GM21825 (cell line): Measurements from ENCODE around the gene PLXNB2.
A peak's percentile ranks its signal among the peaks of the same experiment; 100 is the strongest.
"Not testable (repeated sequence)": the region's sequence is repeated elsewhere in the genome, so short reads cannot be mapped to it uniquely, and the experiment has no call there.

Experiments
- ATAC-seq: cut with Tn5 transposase; IDR thresholded peaks from one replicate; pipeline ENCODE4 v1.9.1; 2021; ENCODE audit warnings: mild to moderate bottlenecking, moderate library complexity; ENCODE audit not compliant: unreplicated experiment

The PLXNB2 gene

DNA sequence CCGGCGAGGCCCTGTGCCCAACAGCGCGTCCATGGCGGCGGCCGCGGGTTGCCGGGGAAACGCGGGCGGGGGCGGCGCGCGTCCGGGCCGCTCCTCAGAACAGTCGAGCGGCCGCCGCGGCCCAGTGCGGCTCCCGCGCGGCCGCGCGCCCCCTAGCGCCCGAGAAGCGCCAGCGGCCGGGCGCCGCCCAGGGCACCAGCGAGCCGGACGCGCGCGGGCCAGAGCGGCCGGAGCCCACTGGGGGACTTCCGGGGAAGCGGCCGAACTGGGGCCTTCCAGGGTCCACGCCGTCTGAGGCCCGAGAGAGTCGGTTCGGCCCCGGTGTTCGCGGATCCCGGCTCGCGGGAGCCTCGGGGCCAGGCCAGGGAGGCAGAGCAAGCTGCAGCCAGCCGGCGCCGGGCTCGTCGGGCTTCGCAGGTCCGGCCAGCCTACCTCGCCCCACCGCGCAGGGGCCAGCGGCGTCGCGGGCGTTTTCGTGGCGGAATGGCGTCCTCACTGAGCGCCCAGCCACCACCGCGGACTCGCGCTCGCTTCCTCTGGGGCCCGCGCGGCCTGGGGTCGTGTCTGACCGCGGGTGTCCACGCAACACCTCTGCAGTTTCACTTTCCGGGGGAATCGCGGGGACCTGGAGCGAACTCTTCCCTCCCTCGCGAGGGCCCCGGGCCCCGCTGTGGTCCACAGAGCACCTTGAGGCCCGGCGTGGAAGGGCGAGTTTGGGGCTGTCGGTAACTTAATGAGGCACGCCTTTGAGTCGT, 19.7 kb upstream of the PLXNB2 start, which contains the start of gene DENND6B:
Gene DENND6B, minus strand, starts transcription at position 57 of the 755 bp plus-strand sequence. Its CDS starts 24 bp downstream, at position 33.
- peak; percentile 84 for ATAC-seq

DNA sequence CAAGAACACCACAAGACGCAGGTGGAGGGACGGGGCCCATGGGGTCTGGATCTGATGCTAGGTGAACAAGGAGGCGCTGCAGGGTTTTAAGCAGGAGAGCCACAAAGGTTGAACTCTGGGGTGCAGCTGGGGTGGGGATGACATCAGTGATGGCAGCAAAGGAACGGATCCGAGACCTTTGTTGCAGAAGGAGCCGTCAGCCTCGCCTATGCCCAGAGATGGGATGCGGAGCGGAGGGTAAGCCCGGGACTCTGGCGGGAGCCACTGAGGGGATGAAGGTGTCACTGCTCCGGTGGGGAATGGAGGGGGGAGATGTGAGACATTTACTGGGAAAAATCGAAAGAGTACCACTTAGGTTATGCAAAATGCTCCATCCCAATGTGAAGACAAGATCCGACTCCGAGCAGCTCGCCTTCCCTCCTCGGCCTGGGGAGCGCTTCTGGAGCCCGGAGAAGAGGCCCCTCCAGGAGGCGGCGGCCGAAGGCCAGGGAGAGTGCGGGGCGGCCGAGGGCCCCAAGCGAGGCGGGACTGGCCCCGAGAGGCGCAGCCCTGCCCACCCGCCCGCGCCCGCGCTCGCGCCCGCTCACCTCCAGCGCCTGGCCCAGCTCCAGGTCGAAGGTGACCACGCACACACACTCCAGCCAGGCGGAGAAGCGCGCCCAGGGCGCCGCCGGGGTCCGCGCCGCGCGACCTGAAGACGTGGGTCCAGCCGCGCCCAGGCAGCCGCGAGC, 18.9 kb upstream of the PLXNB2 start:
- no peak for ATAC-seq

DNA sequence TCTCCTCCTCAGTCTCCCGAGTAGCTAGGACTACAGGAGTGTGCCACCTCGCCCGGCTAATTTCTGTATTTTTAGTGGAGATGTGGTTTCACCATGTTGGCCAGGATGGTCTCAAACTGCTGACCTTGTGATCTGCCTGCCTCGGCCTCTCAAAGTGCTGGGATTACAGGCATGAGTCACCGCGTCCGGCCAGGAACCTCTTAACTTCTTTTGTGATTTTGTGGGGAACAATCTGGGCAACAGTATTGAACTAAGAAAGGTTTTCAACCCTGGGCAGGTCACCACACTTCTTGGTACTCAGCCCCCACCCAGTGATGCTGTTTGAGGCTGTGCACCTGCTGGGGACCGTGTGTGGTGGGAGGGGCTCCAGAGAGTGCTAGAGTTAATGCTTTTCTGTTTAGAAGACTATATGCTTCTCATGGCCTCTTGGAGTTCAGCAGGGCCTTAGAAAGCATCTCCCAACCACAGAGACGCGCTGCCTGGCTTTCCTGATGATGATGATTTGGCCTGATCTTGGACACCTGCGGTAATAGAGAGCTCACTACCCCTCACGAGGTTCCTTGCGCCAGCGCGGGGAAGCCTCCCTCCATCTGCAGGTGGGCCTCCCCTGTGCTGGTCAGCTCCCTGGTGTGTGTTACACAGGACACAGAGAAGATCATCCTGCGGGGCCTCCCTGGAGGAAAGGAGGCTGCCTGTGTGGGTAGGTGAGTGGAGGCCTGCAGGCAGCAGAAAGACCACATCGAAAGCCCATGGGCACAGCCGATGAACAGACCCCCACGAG, 18.2 kb upstream of the PLXNB2 start:
- ATAC-seq = no peak

DNA sequence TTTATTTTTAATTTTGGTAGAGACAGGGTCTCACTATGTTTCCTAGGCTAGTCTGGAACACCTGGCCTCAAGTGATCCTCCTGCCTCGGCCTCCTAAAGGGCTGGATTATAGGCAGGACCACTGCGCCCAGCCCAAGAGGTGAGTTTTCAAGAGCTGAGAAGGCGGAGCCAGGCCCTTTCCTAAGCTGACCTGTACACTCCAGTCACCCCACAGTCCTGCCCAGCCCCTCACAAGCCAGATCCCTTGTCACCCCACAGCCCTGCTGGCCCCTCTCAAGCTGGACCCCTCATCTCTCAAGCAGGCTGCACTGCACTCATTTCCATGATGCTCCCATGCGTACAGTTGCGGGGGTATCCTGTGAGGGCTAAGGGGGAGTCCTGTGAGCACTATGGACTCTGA, 16.5 kb upstream of the PLXNB2 start:
- no peak for ATAC-seq

DNA sequence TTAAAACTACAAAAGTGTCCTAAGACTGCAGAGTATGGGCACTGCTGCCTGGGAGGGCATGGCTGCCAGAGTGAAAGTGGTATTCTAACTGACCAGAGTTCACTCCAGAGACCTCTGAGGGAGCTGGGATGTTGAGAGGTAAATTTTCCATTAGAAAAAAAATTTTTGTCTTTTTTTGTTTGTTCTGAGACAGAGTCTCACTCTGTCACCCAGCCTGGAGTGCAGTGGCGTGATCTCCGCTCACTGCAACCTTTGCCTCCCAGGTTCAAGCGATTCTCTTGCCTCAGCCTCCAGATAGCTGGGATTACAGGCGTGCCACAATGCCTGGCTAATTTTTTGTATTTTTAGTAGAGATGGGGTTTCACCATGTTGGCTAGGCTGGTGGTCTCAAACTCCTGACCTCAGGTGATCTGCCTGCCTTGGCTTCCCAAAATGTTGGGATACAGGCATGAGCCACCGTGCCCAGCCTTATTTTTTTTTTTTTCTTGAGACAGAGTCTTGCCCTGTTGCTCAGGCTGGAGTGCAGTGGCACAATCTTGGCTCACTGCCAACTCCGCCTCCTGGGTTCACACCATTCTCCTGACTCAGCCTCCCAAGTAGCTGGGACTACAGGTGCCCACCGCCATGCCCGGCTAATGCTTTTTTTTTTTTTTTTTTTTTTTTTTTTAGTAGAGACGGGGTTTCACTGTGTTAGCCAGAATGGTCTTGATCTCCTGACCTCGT, 15.1 kb upstream of the PLXNB2 start:
- ATAC-seq = not testable (repeated sequence)

DNA sequence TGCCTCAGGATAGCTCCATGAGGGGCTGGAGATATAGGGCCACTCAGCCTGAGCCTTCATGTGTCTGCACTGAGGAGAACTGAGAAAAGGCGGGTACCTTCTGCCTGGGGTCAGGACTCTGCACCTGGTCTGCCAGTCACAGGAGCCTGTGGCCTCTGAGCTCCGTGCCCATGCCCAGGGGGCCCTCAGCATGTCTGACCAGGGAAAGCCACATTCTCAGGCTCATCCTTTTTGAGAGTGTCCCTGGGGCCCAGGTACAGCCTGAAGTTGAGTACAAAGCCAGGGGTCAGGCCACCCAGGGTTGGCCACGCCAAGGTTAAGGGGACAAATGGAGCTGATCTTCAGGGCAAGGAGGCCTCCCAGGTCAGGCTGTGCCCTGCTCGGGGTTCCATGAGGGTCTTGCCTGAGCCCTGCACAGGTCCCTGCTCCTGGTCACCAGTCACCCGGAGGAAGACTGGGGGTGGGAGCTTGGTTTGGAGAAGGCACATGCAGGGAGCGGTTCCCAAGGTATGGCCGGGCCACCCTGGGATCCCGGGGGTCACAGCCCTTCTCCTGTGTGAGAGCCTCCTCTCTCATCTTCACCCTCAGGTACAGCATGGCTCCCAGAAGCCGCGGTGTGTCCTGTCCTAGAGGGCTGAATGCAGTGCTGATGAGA, 13.4 kb upstream of the PLXNB2 start:
- ATAC-seq = no peak

DNA sequence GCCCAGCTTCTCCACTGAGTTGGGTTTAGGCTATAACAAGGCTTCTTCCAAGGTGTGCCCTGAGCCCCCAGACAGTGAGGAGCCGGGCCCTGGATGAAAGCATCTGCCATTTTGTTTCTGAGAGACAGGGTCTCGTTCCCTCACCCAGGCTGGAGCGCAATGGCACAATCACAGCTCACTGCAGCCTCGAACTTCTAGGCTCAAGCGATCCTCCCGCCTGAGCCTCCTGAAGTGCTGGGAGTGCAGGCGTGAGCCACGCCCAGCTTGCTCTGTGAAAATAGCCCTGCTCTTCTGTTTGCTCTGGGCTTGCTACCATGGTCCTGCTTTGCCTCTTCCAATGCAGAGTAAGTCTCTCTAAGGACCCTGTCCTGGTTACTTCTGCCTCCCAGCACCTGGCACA, 12.7 kb upstream of the PLXNB2 start:
- ATAC-seq = no peak

DNA sequence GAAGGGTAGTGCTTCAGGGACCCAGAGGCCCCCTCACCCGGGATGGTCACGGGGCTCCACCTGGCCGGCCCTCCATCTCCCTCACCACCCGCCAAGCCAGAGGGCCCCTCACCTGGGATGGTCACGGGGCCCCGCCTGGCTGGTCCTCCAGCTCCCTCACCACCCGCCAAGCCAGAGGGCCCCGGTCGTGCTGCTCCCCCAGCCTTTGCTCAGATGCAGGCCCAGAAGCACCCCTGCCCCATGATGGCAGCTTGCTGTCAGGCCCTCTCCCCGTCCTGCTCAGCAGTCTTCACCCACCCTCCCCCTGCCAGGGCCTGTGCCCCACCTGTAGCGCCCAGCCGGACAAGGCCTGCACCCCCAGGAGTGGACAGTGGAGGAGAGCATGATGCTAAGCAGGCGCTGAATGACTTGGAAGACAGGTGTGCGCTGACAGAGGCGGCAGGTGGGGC, 12.1 kb upstream of the PLXNB2 start:
- ATAC-seq = no peak

DNA sequence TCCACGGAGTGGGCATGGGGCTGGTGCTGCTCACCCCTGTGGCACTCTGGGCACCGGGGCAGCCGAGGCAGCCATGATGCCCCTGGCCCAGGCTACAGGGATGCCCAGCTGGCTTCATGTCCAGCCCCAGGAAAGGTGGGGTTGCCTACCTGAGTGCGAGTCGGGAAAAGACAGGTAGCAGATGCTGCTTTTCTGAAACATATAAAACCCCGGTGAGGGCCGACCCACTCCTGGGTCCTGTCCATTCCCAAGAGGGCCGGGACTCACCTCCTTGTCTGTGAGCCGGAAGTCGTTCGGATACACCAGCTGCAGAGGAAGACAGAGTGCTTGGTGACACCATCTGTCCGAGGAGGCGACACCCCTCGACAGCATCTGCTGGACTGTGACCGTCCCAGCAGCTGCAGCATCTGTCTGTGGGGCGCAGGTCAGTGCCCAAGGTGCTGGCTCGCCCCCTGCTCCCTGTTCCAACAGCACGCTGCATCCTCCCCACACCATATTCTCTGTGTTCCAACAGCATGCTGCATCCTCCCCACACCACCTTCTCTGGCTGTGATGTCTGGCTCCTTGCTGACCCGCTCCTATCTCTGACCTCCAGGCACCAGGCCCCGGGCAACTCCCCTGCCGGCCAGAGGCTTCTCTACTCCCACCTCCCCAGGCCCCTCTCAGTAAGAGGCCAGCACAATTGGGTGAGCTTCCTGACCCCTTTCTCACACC, 11.4 kb upstream of the PLXNB2 start:
- no peak for ATAC-seq

DNA sequence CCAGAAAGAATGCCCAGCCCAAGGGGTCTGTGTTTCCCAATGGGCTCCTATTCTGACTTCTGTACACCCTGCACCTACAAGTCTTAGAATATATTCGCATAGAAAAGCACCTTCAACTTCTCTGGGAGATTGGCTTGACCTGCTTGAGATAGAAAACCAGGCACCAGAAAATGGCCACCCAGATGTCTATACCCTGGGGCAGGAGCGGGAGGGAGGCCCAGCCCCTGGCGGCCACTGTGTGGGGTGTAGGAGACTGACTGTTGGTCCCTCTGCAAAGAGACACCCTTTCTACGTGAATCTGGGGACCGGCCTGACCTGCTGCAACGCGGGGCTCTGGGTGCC, 10.9 kb upstream of the PLXNB2 start:
- no peak for ATAC-seq

DNA sequence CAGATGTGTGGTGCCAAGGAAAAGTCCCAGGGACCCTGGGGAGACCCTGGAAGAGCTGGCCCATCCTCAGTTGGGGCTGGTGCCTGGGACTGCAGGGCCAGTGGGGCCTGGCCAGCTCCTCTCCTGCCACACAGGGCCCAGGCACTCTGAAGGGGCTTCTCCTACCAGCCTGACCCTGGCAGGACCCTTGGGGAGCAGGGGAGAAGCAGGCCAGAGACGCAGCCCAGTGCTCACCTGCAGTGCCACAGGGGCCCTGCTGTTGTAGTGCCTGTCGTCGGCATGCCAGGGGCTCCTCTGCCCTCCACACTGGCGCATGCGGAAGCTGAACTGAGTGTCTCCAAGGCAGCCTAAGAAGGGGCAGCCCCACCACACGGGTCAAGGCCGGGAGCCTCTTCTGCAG, 10.2 kb upstream of the PLXNB2 start:
- ATAC-seq = no peak

DNA sequence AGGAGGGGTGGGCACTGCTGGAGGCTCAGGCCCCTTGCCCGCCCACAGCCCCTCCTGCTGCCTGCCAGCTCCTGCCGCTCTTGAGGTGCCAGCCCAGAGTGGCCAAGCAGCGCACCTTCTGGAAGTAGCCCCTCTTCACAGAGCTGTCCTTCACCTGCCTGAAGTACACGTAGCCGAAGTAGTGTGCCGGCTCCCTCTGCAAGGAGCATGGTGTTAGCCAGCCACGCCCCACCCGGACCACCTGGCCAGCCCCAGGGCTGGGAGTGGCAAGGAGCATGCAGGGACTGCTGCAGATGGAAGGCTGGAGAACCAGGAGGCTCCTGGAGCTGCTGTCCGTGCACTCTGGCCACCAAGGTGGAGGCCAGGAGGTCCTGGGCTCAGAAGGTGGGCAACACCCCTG, 9.7 kb upstream of the PLXNB2 start:
- ATAC-seq = no peak

DNA sequence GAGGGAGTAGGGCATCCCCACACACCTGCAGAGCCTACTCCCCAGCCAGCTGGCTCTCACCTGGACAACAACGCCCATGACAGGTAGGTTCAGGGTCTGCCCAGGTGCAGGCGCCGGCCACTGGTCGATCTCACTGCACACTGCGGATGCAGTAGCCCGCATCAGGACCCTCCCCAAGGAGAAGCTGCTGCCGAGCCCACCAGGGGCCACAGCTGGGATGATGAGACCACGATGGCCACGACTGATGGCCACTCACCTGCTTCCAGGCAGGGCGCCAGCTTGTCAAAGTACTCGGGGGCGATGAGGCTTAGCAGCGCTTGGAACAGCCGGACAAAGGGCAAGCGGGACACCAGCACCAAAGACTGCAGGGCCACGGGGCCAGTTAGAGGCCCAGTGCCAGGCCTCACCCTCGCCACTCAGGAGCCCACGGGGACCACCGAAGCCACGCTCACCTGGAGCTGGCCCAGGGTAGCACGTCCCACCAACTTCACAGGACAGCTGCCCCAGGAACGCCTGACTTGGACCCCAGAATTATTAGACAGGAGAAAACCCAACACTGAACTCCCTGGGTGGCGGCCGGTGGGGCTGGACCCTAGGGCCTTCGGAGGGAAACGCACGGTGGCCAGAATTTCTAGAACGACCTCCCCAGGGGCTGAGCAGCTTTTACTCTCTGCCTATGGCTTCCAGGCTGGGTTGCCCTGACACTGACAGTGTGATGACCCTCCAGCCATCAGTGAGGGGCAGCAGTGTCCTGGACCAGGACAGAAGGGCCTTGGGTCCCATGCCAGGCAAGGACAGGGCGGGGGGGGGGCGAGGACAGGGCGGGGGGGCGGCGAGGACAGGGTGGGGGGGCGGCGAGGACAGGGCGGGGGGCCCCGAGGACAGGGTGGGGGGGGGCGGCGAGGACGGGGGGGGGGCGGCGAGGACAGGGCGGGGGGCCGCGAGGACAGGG, 8.9 kb upstream of the PLXNB2 start:
- ATAC-seq = no peak

DNA sequence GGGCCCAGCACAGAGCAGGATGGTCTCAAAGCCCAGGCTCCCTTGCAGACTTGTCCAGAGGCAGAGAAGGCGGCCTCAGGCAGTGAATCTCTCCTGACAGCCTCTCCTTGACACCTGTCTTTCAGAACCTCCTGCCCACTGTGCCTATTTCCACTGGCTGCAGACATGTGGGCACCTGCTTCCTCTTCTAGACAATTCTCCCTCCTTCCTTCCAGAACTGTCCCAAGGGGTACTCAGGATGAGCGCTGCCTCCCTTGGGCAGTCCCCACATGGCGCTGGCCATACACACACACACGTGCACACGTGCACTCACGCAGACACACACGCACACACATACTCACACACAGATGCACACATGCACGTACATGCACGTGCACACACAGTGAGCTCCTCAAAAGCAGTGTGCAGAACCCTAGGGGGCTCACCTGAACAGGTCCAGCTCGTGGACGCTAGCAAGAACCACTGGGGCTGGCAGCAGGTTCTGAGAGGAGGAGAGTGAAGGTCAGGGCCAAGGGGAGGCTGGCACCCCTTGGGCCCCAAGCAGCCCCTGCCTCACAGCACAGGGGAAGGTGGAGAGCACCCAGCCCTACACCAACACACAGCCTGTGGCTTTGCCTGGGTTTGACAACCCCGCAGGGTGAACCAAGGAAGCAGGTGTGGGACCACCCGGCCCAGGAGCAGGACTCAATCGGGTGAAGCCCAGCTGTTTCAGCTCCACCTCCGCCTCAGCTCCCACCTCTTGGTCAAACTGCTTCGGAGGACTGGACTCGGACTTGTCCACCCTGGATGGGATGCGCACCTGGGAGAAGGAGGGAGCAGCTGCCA, 8.1 kb upstream of the PLXNB2 start:
- ATAC-seq = no peak

DNA sequence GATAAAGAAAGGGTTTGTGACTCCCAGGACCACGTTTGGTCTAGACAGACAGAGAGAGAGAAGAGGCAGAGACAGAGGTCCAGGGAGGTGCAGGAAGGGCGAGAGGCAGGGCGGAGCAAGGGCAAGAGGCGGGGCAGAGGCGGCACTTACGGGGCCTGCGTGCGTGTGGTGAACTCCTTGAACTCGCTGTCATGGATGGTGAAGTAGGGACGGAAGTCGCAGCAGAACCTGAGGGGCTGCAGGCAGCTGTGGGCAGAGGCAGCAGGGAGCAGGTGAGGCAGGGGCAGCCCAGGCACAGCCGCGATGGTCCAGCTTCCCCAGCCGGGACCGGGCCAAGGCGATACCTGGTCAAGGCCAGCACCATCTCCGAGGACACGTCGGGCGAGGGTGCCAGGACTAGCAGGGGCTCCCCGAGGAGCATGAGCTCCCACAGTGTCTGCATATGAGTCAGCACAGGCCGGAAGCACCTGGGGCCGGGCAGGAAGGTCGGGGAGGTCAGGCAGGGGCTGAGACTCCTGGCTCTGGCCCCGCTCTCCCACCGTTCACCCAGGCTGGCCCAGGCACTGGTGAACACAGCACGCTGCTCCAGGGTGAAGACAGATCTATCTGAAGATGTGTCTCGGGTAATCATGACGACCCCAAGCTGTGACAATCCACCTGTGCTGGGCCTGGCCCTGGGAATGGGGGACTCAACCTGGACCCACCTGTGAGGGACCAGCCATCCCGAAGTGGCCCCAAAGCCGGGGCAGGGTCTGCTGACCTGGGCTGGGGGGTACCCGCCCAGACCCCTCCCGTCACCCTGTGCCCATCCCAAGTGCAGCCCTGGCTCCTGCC, 7.2 kb upstream of the PLXNB2 start:
- peak; percentile 73 for ATAC-seq

DNA sequence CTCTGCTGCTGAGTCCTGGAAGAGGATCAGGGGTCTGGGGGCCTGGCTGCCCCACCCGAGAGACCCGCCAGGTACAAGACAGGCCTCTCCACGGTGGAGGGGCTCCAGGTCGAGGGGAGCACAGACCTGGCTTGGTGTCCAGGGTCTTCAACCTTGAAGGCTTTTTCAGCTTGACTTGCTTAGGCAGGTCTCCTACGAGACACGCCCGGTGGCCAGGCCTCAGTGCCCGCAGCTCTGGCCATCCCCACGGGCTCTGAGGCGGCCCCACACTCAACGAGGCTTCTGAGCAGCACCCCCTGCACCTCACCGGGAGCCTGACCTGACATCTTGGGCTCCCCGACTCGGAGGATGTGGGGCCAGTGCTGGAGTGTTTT, 6.6 kb upstream of the PLXNB2 start:
- ATAC-seq = peak; percentile 10

DNA sequence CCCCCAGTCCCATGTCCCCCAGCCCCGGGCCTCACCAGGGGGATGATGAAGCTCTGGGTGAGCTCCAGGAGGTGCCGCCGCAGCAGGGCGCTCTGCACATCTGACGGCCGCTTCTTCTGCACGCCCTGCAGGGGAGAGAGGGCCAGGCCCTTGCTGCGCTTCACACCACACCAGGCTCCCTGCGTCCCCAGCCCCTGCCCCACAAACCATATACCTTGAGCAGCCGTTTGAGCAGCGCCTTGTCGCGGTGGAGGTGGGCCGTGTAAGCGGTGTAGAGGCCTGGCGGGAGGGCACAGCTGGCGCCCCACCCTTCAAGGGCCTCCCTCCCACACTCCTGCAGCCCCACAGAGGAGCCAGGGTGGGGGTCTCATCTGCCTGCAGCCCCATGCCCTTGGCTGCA, 6.2 kb upstream of the PLXNB2 start:
- ATAC-seq = no peak
